SIG-M5 treated with dmso at 0.1 percent for 504 hours (cell line): ENCODE measurements around the gene CDH15.
"Not testable (repeated sequence)": the region's sequence is repeated elsewhere in the genome, so short reads cannot be mapped to it uniquely, and the experiment has no call there.

Source experiments
- DNase-seq: peaks from one replicate; lab custom pipeline; 2025; ENCODE audit not compliant: unreplicated experiment; lab: John Stamatoyannopoulos, UW

Gene CDH15

GRCh38 chr16:89155851-89156739, 15.5 kb upstream of the CDH15 start:
- DNase-seq = no peak

- DNase-seq = no peak
Measured at GRCh38 chr16:89156740-89157645, 14.6 kb upstream of the CDH15 start.

GRCh38 chr16:89157778-89158177, 13.8 kb upstream of the CDH15 start:
- DNase-seq = no peak

- DNase-seq = no peak
Measured at GRCh38 chr16:89159066-89159849, 12.3 kb upstream of the CDH15 start.

- DNase-seq = no peak
Measured at GRCh38 chr16:89159850-89160354, 11.6 kb upstream of the CDH15 start.

GRCh38 chr16:89160977-89161701, 10.4 kb upstream of the CDH15 start:
- no peak for DNase-seq

- no peak for DNase-seq
Measured at GRCh38 chr16:89161763-89162713, 9.5 kb upstream of the CDH15 start.

GRCh38 chr16:89163297-89163696, 8.3 kb upstream of the CDH15 start:
- no peak for DNase-seq

GRCh38 chr16:89164436-89164835, 7.1 kb upstream of the CDH15 start:
- no peak for DNase-seq

GRCh38 chr16:89164847-89165680, 6.5 kb upstream of the CDH15 start:
- DNase-seq = no peak

- DNase-seq = not testable (repeated sequence)
Measured at GRCh38 chr16:89165681-89165979, 5.9 kb upstream of the CDH15 start.

- no peak for DNase-seq
Measured at GRCh38 chr16:89166696-89167424, 4.7 kb upstream of the CDH15 start.

- peak; percentile 60 for DNase-seq
Measured at GRCh38 chr16:89167425-89167941, 4.1 kb upstream of the CDH15 start.

GRCh38 chr16:89168381-89169189, 3.0 kb upstream of the CDH15 start:
- no peak for DNase-seq

- no peak for DNase-seq
Measured at GRCh38 chr16:89169778-89170177, 1.8 kb upstream of the CDH15 start.

- DNase-seq = no peak
Measured at GRCh38 chr16:89170346-89171215, 967 bp upstream of the CDH15 start.
